Right kidney (tissue), 1 donor: ENCODE measurements around the gene DHRS4L2.
"Not testable (repeated sequence)": the region's sequence is repeated elsewhere in the genome, so short reads cannot be mapped to it uniquely, and the experiment has no call there.

Experiments
- DNase-seq: peaks from one replicate; pipeline ENCODE4 v3.0.0-alpha.2; 2016

The DHRS4L2 gene

GRCh38 chr14:23970283-23970659 lies 18.5 kb upstream of the DHRS4L2 start:
- DNase-seq, result not testable (repeated sequence)

- not testable (repeated sequence) for DNase-seq
Measured at GRCh38 chr14:23973178-23973577, 15.6 kb upstream of the DHRS4L2 start.

- DNase-seq, result not testable (repeated sequence)
Measured at GRCh38 chr14:23974041-23974440, 14.7 kb upstream of the DHRS4L2 start.

GRCh38 chr14:23977208-23977607 lies 11.5 kb upstream of the DHRS4L2 start:
- not testable (repeated sequence) for DNase-seq

- DNase-seq, result not testable (repeated sequence)
Measured at GRCh38 chr14:23981951-23982813, 6.5 kb upstream of the DHRS4L2 start.

GRCh38 chr14:23984891-23985602 lies 3.7 kb upstream of the DHRS4L2 start:
- DNase-seq, result no peak

GRCh38 chr14:23988223-23988606 lies 514 bp upstream of the DHRS4L2 start:
- not testable (repeated sequence) for DNase-seq

- not testable (repeated sequence) for DNase-seq
Measured at GRCh38 chr14:23989734-23990445, 1.2 kb downstream of the DHRS4L2 start.

- not testable (repeated sequence) for DNase-seq
Measured at GRCh38 chr14:23990961-23991360, 2.2 kb downstream of the DHRS4L2 start.

- not testable (repeated sequence) for DNase-seq
Measured at GRCh38 chr14:23993042-23993441, 4.3 kb downstream of the DHRS4L2 start.

- not testable (repeated sequence) for DNase-seq
Measured at GRCh38 chr14:23996009-23996408, 7.3 kb downstream of the DHRS4L2 start.

- not testable (repeated sequence) for DNase-seq
Measured at GRCh38 chr14:23996825-23997224, 8.1 kb downstream of the DHRS4L2 start.

- not testable (repeated sequence) for DNase-seq
Measured at GRCh38 chr14:23999640-24000039, 10.9 kb downstream of the DHRS4L2 start.

GRCh38 chr14:24001078-24001477 lies 12.3 kb downstream of the DHRS4L2 start:
- not testable (repeated sequence) for DNase-seq

GRCh38 chr14:24001679-24002078 lies 12.9 kb downstream of the DHRS4L2 start:
- not testable (repeated sequence) for DNase-seq

GRCh38 chr14:24006471-24006816 lies 17.7 kb downstream of the DHRS4L2 start:
- peak; percentile 72 for DNase-seq

- DNase-seq, result peak; percentile 71
Measured at GRCh38 chr14:24006817-24007652, 18.3 kb downstream of the DHRS4L2 start.

- DNase-seq, result no peak
Measured at GRCh38 chr14:24011051-24011450, 22.3 kb downstream of the DHRS4L2 start.

- DNase-seq, result not testable (repeated sequence)
Measured at GRCh38 chr14:24012726-24013273, 24.1 kb downstream of the DHRS4L2 start.

GRCh38 chr14:24013654-24014514 lies 25.2 kb downstream of the DHRS4L2 start:
- DNase-seq, result peak; percentile 42

- not testable (repeated sequence) for DNase-seq
Measured at GRCh38 chr14:24015745-24016144, 27.0 kb downstream of the DHRS4L2 start.
